ENCODE measurements around the gene ITGA3.

Gene ITGA3

DNA sequence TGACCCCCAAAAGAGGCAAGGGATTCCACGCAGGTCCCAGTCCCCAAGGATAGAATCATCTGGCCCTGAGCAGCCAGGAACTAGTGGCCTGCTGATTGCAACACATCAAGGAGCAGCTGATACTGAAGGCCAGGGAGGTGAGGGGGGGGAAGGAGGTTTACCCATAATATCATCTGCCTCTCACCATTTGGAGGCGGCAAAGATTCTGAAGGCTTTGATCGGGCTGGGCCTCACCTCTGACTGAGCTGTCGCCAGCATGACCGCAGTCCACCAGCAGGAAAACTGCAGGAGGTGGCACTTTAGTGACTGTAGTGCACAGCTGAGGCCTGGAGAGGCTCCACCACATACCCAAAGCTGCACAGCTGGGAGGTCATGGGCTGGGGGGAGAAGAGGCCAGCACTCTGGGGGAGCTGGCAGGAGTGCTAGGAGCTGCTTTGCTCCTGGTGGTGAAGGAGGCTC lies 20.5 kb upstream of the ITGA3 start:
- H3K4me3 ChIP-seq (ENCODE audit: insufficient read depth, low read length, poor library complexity, severe bottlenecking) = no peak overlapping the region
- H3K79me2 ChIP-seq (ENCODE audit: insufficient read depth, low read length) = no peaks in the 10 kb centered on the region
- no peak overlapping the region for H3K9ac ChIP-seq (ENCODE audit: low read length)
- no peak overlapping the region for H2AFZ ChIP-seq (ENCODE audit: low read depth, low read length, severe bottlenecking)
- no peaks in the 10 kb centered on the region for H3K36me3 ChIP-seq (ENCODE audit: low read length)
- no peaks in the 10 kb centered on the region for H3F3A ChIP-seq (ENCODE audit: insufficient read depth)
- TF ChIP-seq CTCF (IDR thresholded peaks at IDR 0.05; ENCODE audit: insufficient read depth, low read length, poor library complexity, severe bottlenecking) = no peak
- TF ChIP-seq EZH2phosphoT487 (conservative IDR thresholded peaks at IDR 0.05; ENCODE audit: low read length) = no peak
- no peak overlapping the region for H3K27ac ChIP-seq (ENCODE audit: low read depth, low read length)
- no peaks in the 10 kb centered on the region for H3K27me3 ChIP-seq (ENCODE audit: low read length)
- H3K9me2 ChIP-seq (replicated peaks; ENCODE audit: insufficient read depth, low read length) = no peaks in the 10 kb centered on the region
- no peak overlapping the region for H3K4me2 ChIP-seq (ENCODE audit: low read depth, low read length, poor library complexity, severe bottlenecking)
- H3K9me3 ChIP-seq (ENCODE audit: insufficient read depth, low read length) = no peaks in the 10 kb centered on the region
- H4K20me1 ChIP-seq (ENCODE audit: low read depth, low read length) = no peaks in the 10 kb centered on the region

DNA sequence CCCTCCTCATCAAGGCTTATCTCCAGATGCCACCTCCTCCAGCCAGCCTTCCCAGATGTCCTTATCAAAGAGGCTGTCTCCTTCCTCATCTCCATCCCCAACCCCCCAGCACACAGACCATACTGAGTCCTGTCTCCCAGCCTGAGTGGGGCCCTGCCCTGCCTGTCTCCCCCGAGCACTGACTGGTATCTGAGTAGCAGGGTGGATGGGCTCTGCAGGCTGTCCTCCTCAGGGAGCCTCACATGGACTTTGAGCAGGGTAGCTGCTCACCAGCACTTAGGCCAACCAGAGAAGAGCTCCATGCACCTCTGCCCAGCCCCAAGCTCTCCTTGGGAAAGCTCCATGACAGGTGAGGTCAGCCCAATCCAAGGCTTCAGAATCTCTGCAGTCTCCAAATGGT lies 20.0 kb upstream of the ITGA3 start:
- Histone ChIP-seq H3K27me3 (ENCODE audit: low read length) (no peaks in the 10 kb centered on the region), H3K4me2 (ENCODE audit: low read depth, low read length, poor library complexity, severe bottlenecking) (no peak overlapping the region), H3K9me2 (replicated peaks; ENCODE audit: insufficient read depth, low read length) (no peaks in the 10 kb centered on the region), H2AFZ (ENCODE audit: low read depth, low read length, severe bottlenecking) (no peak overlapping the region), H3K4me3 (ENCODE audit: insufficient read depth, low read length, poor library complexity, severe bottlenecking) (no peak overlapping the region), H3F3A (ENCODE audit: insufficient read depth) (no peaks in the 10 kb centered on the region), H3K9me3 (ENCODE audit: insufficient read depth, low read length) (no peaks in the 10 kb centered on the region), H3K36me3 (ENCODE audit: low read length) (no peaks in the 10 kb centered on the region), H3K79me2 (ENCODE audit: insufficient read depth, low read length) (no peaks in the 10 kb centered on the region), H3K27ac (ENCODE audit: low read depth, low read length) (no peak overlapping the region), H3K9ac (ENCODE audit: low read length) (no peak overlapping the region), H4K20me1 (ENCODE audit: low read depth, low read length) (no peaks in the 10 kb centered on the region)
- TF ChIP-seq CTCF (IDR thresholded peaks at IDR 0.05; ENCODE audit: insufficient read depth, low read length, poor library complexity, severe bottlenecking) = no peak
- no peak for TF ChIP-seq EZH2phosphoT487 (conservative IDR thresholded peaks at IDR 0.05; ENCODE audit: low read length)

- Histone ChIP-seq H3K9ac (ENCODE audit: low read length) (no peak overlapping the region), H3K4me2 (ENCODE audit: low read depth, low read length, poor library complexity, severe bottlenecking) (no peak overlapping the region), H3K36me3 (ENCODE audit: low read length) (no peaks in the 10 kb centered on the region), H3K9me3 (ENCODE audit: insufficient read depth, low read length) (no peaks in the 10 kb centered on the region), H3K79me2 (ENCODE audit: insufficient read depth, low read length) (no peaks in the 10 kb centered on the region), H3K4me3 (ENCODE audit: insufficient read depth, low read length, poor library complexity, severe bottlenecking) (no peak overlapping the region), H3F3A (ENCODE audit: insufficient read depth) (no peaks in the 10 kb centered on the region), H3K9me2 (replicated peaks; ENCODE audit: insufficient read depth, low read length) (no peaks in the 10 kb centered on the region), H3K27ac (ENCODE audit: low read depth, low read length) (no peak overlapping the region), H2AFZ (ENCODE audit: low read depth, low read length, severe bottlenecking) (no peak overlapping the region), H3K27me3 (ENCODE audit: low read length) (no peaks in the 10 kb centered on the region), H4K20me1 (ENCODE audit: low read depth, low read length) (no peaks in the 10 kb centered on the region)
- no peak for TF ChIP-seq CTCF (IDR thresholded peaks at IDR 0.05; ENCODE audit: insufficient read depth, low read length, poor library complexity, severe bottlenecking)
- no peak for TF ChIP-seq EZH2phosphoT487 (conservative IDR thresholded peaks at IDR 0.05; ENCODE audit: low read length)
Measured at GRCh38 chr17:50036455-50037261, 19.3 kb upstream of the ITGA3 start.

Measured in SU-DHL-6 (cell line).